Breast epithelium (tissue), 4 donors: Measurements from ENCODE around the gene CEP250. TPM values are rescaled to one million over a fixed set of nuclear protein-coding genes. Genes with fewer than 3 reads are reported as not detected.

ENCODE experiments used
- DNase-seq, 2 donors: peaks; one replicate each; pipeline ENCODE4 v3.0.0-alpha.2; 2019; ENCODE audit warnings: low spot score in 2 of 2
- H3K27ac ChIP-seq, 2 donors: fragments of 200-600 bp; sonication (generic) in 1 of 2; one replicate each; pipeline ENCODE4 v1.5.1; 2016 to 2019; ENCODE audit warnings: mild to moderate bottlenecking in 1 of 2
- H3K27me3 ChIP-seq, 2 donors: fragments of 200-600 bp; sonication (generic) in 1 of 2; one replicate each; pipeline versions ENCODE4 v1.5.1 to v1.6.0; 2017 to 2019; ENCODE audit warnings: control low read depth in 1 of 2, mild to moderate bottlenecking in 1 of 2
- H3K36me3 ChIP-seq: fragments of 200-600 bp; one replicate; pipeline ENCODE4 v1.5.1; 2019
- H3K4me1 ChIP-seq, 2 donors: fragments of 200-600 bp; sonication (generic); one replicate each; pipeline ENCODE4 v1.5.1; 2016 to 2019; ENCODE audit warnings: control low read depth in 1 of 2
- H3K4me3 ChIP-seq, 3 donors: fragments of 200-600 bp; sonication (generic); 1 replicate in 2 of 3; 2 replicates in 1 of 3; pipeline ENCODE4 v1.5.1; 2016 to 2019; ENCODE audit warnings: mild to moderate bottlenecking in 3 of 3, moderate library complexity in 2 of 3
- H3K9me3 ChIP-seq, 2 donors: fragments of 200-600 bp; sonication (generic) in 1 of 2; one replicate each; pipeline ENCODE4 v1.5.1; 2016 to 2019; ENCODE audit warnings: control low read depth in 1 of 2
- POLR2A ChIP-seq: fragments of 450-650 bp; IDR thresholded peaks from one replicate; pipeline ENCODE4 v1.6.1; 2016; ENCODE audit warnings: antibody characterized with exemption, mild to moderate bottlenecking, moderate library complexity
- POLR2AphosphoS5 ChIP-seq, 3 donors: sonication (generic); formaldehyde crosslinking; IDR thresholded peaks; one replicate each; pipeline ENCODE4 v1.6.1; 2017; ENCODE audit warnings: antibody characterized with exemption in 3 of 3
- intact Hi-C: fragments of 100-400 bp; cut with DNase I; formaldehyde crosslinking; loops from one replicate; pipeline ENCODE4 v1.15.1; 2023; ENCODE audit warnings: low total_unique reads
- total RNA-seq, 3 donors: library from RNA; depleted of rRNA; stranded (reverse); fragments of >200 nt; gene quantifications; one replicate each; pipeline ENCODE4 v1.1.0, GENCODE V29; 2016
- TF ChIP-seq, protein P1 (sequence below), 3 donors: fragments of 450-650 bp; IDR thresholded peaks; one replicate each; pipeline ENCODE4 v1.5.1; 2016 to 2017; ENCODE audit warnings: antibody characterized with exemption in 3 of 3, mild to moderate bottlenecking in 3 of 3, moderate library complexity in 3 of 3

Gene CEP250
- total RNA-seq, 3 donors from 2014 or later: 22.2 to 28.5 (median 23.3) TPM

DNA sequence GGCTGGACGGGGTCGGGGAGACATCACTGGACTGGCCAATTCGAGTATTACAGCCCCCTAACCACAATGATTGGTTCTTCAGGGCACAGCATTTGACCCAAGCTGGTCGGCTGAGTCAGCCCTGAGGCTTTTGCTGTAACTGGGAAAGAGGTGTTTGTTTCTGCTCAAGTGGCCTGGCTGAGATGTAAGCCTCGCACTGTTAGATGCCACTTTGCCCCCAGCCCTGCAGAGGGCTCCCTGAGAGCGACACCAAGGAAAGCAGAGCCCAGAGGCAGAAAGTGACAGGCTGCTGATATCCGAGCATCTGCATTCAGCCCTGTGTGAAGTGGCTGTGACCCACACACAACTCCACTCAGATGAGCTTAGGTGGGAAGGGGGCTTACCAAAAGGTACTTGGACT is 105.9 kb downstream of the CEP250 start:
- Histone ChIP-seq H3K4me1 (no peaks in the 10 kb centered on the region), H3K9me3 (no peaks in the 10 kb centered on the region), H3K36me3 (peaks cover 6% of the 10 kb centered on the region), H3K4me3 (no peak overlapping the region), H3K27me3 (no peaks in the 10 kb centered on the region), H3K27ac (no peak overlapping the region)
- intact Hi-C loops: no loop called here
- DNase-seq: no peak
- TF ChIP-seq POLR2AphosphoS5 (IDR thresholded peaks at IDR 0.05) (no peak), POLR2A (no peak)
- TF ChIP-seq, protein P1, sequence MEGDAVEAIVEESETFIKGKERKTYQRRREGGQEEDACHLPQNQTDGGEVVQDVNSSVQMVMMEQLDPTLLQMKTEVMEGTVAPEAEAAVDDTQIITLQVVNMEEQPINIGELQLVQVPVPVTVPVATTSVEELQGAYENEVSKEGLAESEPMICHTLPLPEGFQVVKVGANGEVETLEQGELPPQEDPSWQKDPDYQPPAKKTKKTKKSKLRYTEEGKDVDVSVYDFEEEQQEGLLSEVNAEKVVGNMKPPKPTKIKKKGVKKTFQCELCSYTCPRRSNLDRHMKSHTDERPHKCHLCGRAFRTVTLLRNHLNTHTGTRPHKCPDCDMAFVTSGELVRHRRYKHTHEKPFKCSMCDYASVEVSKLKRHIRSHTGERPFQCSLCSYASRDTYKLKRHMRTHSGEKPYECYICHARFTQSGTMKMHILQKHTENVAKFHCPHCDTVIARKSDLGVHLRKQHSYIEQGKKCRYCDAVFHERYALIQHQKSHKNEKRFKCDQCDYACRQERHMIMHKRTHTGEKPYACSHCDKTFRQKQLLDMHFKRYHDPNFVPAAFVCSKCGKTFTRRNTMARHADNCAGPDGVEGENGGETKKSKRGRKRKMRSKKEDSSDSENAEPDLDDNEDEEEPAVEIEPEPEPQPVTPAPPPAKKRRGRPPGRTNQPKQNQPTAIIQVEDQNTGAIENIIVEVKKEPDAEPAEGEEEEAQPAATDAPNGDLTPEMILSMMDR (IDR thresholded peaks at IDR 0.05): no peak

DNA sequence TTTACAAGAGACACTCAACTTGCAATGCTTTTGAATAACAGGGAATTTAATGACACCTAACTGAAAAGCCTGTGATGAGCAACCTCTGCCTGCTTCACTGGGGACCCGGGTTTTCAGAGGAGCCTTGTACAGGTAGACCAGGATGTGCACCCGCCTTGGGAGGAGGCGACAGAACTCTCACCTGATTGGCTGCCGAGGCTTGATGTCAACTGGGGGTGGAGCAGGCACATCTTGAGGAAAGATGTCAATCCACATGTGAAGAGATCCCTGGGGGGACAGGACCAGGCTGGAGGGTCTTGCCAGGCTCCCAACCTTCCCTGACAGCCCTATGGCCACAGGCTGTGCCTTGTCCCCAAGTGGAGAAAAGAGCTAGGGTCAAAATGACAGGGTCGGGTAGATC is 106.3 kb downstream of the CEP250 start:
- TF ChIP-seq, protein P1 (IDR thresholded peaks at IDR 0.05): no peak
- no peak for TF ChIP-seq POLR2A
- TF ChIP-seq POLR2AphosphoS5 (IDR thresholded peaks at IDR 0.05): no peak
- H3K27ac ChIP-seq: no peak overlapping the region
- H3K4me1 ChIP-seq: no peaks in the 10 kb centered on the region
- intact Hi-C loops: no loop called here
- no peaks in the 10 kb centered on the region for H3K27me3 ChIP-seq
- H3K9me3 ChIP-seq: no peaks in the 10 kb centered on the region
- no peak overlapping the region for H3K4me3 ChIP-seq
- DNase-seq: no peak
- H3K36me3 ChIP-seq: peaks cover 6% of the 10 kb centered on the region

GRCh38 chr20:35562541-35563110 is 107.2 kb downstream of the CEP250 start:
- intact Hi-C loops: no loop called here
- Histone ChIP-seq H3K27ac (no peak overlapping the region), H3K9me3 (no peaks in the 10 kb centered on the region), H3K27me3 (no peaks in the 10 kb centered on the region), H3K36me3 (peaks cover 1% of the 10 kb centered on the region), H3K4me3 (no peak overlapping the region), H3K4me1 (no peaks in the 10 kb centered on the region)
- no peak for DNase-seq
- TF ChIP-seq POLR2A (no peak), POLR2AphosphoS5 (IDR thresholded peaks at IDR 0.05) (no peak)
- TF ChIP-seq, protein P1 (IDR thresholded peaks at IDR 0.05): no peak

DNA sequence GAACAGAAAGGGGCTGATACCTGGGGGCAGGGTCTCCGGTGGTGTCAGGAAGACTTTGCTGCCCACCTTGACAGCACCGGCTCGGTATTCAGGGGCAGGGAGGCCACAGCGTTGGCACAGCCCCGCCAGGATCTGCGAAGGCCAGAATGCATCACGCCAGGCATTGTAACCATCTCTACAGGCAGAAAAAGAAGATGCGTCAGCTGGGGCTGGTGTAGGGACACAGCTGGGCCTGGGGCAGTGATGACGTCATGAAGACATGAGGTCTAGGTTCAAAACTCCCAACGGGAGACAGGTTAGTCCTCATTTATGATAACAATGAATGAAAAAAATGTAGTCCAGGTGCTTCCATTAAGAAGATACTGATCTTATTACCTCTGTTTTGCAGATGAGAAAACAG is 108.4 kb downstream of the CEP250 start:
- no peak overlapping the region for H3K27ac ChIP-seq

GRCh38 chr20:35564905-35565304 is 109.5 kb downstream of the CEP250 start:
- H3K4me3 ChIP-seq: no peak overlapping the region
- no peaks in the 10 kb centered on the region for H3K27me3 ChIP-seq
- H3K4me1 ChIP-seq: no peaks in the 10 kb centered on the region
- H3K36me3 ChIP-seq: no peaks in the 10 kb centered on the region
- TF ChIP-seq, protein P1 (IDR thresholded peaks at IDR 0.05): no peak
- no peak for TF ChIP-seq POLR2AphosphoS5 (IDR thresholded peaks at IDR 0.05)
- TF ChIP-seq POLR2A: no peak
- H3K9me3 ChIP-seq: no peaks in the 10 kb centered on the region
- no peak overlapping the region for H3K27ac ChIP-seq
- intact Hi-C loops: no loop called here
- no peak for DNase-seq

More for the DNA sequence above, 108.4 kb downstream of the CEP250 start:
- intact Hi-C loops: no loop called here
- no peaks in the 10 kb centered on the region for H3K9me3 ChIP-seq
- no peak for DNase-seq
- H3K4me3 ChIP-seq: no peak overlapping the region
- TF ChIP-seq, protein P1 (IDR thresholded peaks at IDR 0.05): no peak
- TF ChIP-seq POLR2A (no peak), POLR2AphosphoS5 (IDR thresholded peaks at IDR 0.05) (no peak)
- H3K36me3 ChIP-seq: no peaks in the 10 kb centered on the region
- no peaks in the 10 kb centered on the region for H3K4me1 ChIP-seq
- no peaks in the 10 kb centered on the region for H3K27me3 ChIP-seq
